Measurements from ENCODE around the gene ZNF750.

ZNF750 gene

DNA sequence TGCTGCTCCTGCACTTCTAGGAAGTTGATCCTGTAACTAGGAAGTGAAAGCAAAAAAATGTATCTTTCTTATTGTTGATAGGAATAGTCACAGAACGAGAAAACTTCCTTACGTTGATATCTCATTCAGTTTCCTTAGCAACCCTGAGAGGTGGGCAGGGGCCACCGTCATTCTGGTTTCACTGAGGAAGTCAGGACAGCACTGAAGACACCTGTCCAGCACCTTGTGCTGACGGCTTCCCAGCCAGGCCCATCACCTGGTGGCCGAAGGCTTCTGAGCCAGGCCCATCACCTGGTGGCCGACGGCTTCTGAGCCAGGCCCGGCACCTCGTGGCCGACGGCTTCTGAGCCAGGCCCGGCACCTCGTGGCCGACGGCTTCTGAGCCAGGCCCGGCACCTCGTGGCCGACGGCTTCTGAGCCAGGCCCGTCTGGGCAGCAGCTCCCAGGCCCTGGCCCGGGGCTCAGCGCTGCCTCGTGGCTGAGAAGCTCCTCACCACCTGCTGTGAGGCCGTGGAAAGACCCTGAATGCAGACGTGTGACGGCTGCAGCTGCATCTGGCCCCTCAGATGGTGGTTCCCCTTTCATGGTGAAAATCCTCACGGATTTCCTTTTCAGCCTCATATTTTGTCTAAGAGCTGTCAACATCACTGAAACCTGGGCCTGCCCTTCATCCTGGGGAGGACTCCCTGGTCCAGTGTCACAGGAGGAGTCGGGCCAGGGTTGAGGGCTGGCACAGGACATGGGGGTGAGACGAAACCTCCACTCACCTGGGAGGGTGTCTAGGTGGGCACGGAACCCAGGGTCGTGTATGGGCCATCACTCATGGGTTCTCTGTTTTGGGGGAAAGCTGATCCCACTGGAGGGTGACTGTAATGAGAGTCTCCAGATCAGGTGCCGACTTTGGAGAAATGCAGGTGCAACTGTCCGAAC lies 33.0 kb upstream of the ZNF750 start:
- DNase-seq (ENCODE audit: low spot score): no peak

DNA sequence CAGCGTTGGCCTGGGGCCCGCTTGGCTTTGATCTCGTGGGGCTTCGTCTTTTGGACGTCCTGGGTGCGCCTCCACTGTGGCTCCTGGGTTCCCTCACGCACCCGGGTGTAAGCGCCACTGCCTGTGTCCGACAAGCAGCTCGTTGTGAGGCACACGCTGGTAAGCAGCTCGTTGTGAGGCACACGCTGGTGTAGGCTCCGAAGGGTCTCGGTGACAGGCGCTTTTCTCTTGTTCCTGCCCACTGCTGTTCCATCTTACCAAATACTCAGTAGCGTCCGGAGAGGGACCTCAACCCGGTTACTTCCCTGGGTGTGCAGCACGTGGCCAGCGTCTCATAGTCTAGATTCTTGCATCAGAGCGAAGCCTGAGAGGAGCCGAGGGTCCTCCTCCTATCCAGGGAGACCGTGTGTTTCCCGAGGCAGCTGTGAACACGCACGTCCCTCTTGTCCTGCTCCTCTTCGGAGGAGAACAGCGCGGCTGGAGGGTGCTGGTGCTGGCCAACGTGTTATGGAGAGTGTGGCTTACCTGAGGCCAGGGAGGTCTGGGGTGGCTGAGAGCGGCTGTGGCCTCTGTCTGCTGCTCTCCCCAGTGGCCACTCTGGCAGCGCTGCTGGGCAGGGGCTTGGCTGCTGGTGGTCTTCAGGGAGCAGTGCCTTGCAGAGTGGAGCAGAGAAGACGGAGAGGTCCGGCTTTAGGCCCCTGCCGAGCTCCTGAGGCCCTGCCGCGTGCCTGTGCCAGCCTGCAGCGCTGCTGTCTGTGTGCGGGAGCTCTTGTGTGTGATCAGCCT lies 32.1 kb upstream of the ZNF750 start:
- no peak for DNase-seq (ENCODE audit: low spot score)

DNA sequence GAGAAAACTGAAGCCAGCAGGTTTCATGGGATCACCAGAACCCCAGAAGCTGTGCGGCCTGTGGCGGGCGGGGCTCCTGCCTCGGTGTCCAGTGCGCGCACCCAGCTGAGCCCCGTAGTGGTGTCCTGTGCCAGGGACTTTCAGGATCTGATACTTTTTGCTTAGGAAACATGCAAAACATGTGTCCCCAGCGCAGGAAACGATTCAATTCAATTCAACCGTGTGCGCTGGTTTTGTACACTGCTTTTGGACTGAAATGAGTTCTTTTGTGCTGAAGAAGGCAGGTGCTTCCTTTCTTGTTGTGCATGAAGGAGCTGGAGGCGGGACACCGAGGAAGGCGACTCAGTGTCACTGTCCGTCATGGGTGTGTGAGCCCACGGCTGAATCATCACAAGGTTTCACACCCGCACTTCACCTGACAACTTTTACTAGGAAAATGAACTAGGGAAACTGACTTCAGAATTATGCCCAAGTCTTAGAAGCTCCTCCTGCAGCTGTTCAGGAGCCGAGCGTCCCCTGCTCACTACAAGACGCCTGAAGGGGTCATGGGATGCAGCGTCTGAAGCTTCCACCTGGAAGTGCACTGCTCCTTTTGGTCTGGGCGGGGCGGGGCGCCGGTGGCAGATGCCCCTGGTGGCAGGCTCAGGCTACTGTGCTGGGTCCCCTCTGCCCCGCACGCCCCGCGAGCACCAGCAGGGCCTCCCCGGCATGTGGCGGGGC lies 31.4 kb upstream of the ZNF750 start:
- DNase-seq (ENCODE audit: low spot score): no peak

DNA sequence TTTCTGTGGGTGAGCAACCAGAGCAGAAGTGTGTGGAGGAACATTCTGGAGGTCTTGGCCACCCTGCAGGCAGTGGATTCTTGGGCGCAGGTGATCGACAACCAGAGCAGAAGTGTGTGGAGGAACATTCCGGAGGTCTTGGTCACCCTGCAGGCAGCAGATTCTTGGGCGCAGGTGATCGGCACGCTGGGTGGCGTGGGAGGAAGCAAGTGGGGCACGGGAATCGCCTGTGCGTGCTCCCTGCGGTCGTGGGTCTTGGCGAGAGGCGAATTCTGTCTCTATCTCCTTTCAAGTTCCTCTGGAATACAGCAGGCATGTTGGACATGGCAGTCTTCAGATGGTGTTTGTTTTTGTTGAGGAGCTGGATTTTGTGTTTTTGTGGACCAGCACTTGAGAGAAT lies 30.7 kb upstream of the ZNF750 start:
- no peak for DNase-seq (ENCODE audit: low spot score)

DNA sequence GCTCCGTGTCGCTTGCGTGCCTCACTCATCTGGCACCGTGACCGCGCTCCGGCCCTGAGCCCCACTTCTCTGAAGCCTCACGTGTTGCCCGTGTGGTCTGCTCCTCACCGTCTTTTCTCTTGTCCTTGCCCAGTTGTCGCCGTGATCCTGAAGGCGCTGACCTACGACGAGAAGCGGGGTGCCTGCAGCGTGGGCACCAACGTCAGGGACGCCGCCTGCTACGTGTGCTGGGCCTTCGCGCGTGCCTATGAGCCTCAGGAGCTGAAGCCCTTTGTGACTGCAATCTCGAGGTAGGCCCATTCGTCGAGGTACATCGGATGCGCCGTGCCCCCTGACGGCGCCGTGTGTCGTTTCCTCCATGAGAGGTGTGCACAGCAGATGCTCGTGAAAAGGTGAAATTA lies 30.3 kb upstream of the ZNF750 start:
- DNase-seq (ENCODE audit: low spot score): no peak

DNA sequence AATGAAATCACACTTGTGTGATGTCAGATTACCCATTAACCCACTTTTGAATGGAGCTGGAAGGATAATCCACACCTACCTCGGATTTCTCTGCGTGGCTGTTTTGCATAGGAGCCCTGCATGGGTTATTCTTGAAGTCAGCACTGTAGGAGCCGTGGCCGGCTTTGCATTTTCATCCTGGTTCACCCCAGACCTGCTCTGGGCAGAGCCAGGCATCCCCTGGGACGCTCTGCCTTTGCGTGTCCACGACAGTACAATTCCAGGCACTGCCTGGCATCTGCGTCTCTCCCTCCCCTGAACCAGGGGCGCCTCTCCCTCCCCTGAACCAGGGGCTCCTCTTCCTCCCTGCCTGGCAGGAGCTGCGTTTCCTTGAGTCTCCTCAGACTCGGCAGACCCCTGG lies 29.7 kb upstream of the ZNF750 start:
- DNase-seq (ENCODE audit: low spot score): no peak

DNA sequence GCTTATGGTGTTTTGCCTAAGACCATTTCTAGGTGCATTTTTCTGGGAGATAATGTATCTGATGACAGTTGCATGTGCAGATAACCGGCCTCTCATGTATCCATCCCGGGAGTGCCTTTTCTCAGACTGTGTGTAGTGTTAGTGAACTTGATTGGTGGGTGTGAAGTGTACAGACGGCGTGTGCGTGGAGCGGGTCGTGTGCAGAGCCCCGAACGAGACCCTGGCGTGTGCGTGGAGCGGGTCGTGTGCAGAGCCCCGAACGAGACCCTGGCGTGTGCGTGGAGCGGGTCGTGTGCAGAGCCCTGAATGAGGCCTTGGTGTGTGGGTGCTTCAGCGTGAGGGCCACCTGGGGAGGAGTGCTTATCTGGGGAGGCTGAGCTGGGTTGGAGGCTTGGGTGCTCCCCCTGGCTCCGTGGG lies 28.9 kb upstream of the ZNF750 start:
- no peak for DNase-seq (ENCODE audit: low spot score)

DNA sequence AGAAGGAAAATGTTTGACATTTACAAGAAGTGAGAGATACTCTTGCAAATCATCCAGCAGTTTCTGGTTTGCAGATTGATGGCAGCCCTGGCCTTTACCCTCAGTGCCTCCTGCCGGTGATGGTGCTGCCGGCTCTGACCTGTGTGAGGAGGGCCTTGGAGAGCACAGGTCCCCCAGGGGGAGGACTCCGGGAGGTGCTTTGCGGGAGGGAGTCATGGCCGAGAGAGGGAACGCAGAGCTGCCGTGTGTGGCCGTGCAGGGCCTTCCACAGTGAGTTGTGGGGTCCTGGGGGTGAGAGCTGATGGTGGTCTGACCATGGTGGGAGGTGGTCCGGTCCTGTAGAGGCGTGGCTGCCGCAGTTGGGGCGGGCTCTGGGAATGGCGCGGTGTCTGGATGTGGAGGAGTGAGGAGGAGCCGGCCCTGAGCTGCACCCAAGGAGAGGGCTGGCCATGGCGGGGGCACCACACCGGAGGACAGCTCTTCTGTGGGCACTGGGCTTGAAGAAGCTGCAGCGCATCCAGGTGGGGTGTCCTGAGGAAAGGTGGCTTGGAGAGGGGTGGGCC lies 28.0 kb upstream of the ZNF750 start:
- DNase-seq (ENCODE audit: low spot score): no peak

DNA sequence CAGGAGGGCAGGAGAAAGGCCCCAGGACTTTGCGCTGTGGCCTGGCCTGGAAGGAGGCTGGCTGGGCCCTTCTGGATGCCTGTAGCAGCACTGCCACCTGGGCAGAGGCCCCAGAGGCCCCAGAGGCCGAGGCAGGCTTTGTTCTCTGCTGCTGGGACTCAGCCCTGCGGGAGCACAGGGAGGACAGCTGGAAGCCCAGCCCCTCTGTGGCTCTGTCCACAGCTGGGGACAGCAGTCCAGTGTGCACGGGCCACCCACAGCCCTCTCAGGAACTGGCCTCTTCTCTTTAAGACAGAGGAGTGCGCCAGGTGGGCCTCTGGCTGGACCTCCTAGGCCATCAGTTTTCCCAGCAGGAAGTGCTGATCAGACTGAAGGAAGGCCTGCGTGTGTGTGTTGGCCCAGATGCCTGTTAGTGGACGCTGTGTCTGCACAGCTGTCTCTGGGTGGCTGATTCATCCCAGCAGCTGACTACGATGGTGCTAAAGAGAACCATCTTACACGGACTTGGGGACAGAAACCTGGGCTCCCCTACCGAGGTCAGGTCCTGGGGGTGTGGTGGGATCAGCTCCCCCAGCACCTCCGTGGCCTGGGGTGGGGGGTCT lies 26.9 kb upstream of the ZNF750 start:
- no peak for DNase-seq (ENCODE audit: low spot score)

DNA sequence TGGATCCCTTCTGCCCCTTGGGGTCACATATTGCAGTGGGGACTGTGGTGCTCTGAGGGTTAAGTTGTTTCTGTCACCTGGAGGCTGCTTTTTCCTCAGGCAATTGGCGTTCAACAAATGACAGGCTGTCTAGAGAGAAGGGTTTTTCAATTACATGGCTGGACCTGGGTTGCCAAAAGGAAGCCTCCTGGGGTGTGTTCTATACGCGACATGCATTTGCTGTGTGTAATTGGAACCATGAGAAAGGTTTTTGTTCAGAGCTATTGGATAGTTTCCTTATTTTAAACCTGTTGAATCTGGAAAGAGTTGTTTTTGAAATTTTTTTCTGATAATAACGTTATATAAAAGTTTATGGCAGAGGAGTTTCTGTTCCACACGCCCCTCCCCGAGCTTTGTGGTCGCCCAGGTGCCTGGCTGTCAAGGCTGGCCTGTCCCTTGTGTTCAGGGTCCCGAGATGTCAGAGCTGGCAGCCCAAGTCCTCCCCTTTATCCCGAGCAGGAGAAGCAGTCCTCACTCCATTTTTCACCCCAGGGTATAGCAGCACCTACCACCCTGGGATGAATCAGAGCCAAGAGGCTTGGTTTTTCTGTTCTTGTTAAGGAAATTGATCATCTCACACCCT lies 26.1 kb upstream of the ZNF750 start:
- DNase-seq (ENCODE audit: low spot score): no peak

DNA sequence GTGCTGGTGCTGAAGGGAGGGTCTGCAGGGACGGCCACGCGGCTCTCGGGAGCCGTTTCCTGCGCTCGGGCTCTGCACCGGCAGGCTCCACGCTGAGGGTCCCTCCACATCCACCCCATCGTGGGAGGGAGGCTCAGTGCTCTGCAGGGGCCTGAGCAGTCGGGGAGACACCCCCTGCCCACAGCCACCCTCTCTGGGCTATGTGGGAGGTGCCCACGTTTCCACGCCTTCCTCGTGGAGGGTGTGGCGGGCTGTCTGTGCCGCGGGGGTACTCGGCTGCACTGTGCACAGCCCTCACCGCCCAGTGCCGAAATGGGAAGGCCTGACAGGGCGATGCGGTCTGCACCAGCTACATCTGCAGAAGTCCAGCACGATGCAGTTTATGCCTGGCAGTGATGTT lies 25.5 kb upstream of the ZNF750 start:
- DNase-seq (ENCODE audit: low spot score): no peak

DNA sequence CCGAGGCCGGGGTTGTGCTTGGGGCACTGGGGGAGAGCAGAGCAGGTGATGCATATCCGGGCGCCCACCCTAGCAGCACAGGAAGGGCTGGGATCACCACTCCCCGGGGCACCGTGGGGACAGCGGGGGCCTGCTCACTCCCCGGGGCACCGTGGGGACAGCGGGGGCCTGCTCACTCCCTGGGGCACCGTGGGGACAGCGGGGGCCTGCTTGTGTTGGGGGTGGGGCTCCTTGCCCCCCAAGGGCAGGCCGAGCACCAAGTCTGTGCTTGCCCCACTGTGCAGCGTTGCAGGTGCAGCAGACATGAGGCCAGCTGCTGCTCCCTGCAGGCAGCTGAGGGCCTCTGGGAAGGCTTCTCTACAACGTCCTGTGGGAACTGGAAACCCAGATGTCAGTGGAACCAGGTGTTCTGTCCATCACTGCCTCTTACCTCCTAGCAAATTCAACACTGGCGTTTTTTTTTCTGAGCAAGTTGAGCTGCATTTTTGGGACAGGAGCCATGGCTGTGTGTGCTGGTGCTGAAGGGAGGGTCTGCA lies 25.0 kb upstream of the ZNF750 start:
- no peak for DNase-seq (ENCODE audit: low spot score)

DNA sequence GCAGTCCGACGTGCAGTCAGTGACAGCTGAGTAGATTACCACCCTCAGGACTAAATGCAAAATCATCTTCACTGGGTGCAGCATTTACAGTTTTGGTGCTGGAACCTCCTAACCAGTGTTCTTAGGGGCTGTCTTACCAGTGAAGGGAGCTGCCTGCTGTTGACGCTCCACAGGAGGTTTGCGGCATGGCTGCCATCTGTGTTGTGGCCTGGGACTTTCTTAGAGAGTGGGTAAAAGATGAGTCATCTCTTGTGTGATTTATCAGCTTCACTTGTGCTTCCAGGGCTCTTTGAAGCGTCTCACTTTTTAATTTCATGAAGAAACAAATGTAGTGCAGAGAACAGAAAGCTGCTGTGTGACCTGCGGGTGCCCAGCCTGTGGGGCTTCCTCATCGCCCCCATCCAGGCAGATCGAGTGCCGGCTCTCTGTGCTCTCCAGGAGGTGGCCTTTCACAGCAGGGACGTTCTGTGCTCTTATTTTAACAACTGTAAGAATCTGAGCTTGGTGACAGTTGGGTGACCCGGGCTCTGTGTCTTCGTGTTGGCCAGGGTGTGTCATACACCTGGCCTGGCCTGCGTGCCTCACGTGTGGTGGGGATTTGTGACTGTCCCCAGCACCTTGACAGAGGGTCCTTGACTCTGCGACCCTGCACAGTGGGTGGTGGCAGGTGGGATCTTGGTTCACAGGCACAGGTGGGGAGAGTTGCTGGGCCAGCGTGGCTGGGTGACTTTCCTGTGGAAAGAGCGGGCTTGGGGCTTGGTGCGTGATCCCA lies 24.3 kb upstream of the ZNF750 start:
- DNase-seq (ENCODE audit: low spot score): peak; percentile 94

DNA sequence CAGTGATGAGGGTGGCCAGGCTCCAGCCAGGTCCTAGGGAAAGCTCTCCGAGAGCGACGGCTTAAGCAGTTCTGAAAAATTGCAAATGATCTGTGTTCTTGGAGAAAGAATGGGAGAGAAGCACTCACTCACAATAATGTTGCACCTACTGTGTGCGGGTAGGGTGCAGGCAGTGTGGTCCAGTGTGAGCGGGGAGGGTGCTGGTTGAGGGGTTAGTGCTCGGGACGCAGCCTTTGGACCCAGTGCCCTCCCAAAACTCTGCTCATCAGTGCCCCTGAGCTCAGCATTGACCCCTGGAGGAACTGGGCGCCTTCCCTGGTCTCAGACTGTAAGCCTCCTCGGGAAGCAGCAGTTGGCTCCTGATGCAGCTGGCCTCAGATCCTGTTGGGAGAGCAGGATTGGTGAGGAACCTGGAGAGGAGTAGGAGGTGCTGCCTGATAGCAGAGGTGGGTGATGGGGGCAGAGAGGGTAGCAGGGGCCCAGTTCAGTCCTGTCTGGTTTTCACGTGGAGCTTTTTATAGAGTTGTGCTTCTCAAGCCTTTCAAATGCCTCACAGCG lies 23.6 kb upstream of the ZNF750 start:
- DNase-seq (ENCODE audit: low spot score): no peak

DNA sequence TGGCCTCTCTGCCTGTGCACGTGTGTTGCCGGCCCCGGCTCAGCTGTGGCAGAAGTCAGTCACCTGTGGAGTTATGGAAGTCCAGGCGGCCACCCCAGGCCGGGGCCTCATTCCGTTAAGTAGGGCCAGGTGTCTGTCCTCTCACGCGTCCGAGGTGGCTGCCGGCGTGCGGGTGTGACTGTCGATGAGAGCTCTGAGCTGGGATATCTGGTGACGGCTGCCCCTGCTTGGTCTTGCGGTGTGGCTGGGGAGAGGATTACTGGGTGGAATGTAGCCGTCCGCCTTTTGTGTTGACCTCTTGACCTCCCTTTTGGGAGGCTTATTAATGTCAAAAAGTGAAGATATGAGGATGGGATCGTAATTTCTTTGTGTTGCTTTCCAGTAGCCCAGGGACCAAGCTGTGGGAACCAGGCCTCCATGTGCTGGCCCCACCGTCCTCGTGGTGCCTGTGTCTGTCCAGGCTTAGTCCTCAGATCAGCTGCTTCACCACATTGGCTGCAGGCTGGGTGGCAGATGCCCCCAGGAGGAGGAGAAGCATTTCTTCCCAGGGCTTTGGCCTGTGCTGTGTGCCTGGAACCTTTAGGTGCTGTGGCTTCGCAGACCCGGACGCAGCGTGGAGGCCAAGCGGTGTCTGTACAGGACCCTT lies 23.0 kb upstream of the ZNF750 start:
- DNase-seq (ENCODE audit: low spot score): no peak

DNA sequence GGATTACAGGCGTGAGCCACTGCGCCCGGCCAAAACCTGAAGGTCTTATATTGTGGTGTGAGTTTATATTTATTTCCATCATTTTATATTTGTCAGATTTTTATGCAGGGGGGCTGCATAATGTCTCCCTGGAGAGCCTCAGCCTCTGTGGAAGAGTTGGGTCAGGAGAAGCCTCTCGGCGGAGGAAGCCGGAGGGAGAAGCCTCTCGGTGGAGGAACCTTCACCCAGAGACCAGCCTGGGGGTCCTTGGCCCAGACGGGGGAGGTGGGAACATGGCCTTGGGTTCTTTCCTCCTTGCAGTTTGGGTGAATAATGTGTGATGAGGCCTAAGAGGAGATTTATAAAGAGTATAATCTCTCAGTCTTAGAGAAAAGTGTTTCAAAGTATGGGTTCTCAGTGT lies 22.4 kb upstream of the ZNF750 start:
- no peak for DNase-seq (ENCODE audit: low spot score)

DNA sequence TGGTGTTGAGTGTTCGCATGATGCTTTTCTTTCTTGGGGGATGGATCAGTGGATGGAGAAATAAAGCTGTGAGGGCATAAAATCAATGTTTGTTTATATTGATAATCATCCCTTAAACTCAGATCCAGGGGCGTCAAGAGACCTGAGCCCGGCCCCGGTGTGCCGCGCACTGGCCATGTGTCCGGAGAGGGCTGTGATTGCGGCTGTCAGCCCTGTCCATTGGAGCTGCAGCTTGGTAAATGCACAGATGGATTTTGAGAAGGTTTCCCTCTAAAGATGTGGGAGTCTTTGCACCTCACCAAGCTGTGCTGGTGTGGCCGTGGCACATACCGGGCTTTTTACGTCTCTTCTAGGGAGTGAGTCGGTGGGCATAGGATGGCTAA lies 21.6 kb upstream of the ZNF750 start:
- no peak for DNase-seq (ENCODE audit: low spot score)

DNA sequence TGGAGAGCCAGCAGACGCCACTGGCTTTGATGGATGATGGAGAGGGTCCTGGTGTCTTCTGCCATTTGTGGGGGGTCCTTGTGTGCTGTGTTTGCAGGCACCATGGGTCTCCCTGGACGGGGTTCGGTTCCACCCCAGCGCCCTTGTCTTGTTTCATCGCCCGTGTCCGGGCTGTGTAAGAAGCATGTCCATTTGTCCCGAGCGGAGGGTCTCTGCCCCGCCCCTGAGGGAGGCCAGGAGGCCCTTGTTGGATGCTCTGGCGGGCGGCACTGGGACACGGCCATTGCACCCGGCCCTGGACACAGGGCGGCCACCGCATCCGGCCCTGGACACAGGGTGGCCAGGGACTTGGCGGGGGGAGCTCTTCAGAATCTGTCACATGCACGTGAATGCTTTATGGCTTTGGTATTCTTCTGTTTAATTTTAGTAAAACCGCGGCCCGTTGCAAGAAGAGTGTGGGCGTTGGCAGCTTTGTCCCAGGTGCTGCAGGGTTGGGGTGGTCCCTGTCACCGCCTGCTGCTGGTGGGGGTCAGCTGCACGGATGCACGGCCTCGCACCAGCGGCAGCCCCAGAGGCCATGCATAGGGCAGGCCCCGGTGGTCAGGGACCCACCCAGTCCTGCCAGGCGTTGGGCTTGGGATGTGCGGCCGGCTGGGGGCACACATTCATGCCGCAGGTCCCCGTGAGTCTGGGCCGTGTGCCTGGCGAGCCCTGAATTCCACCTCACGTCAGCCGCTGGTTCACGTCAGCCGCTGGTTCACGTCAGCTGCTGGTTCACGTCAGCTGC lies 21.0 kb upstream of the ZNF750 start:
- DNase-seq (ENCODE audit: low spot score): no peak
